Activated naive CD4-positive, alpha-beta T cell treated with anti-CD3 and anti-CD28 coated beads, Interleukin-2, amount 50 U/mL, for 24 hours (primary cell): ENCODE results near the gene IFT122.
"Not testable (repeated sequence)": the region's sequence is repeated elsewhere in the genome, so short reads cannot be mapped to it uniquely, and the experiment has no call there.

Source experiments
- H3K27ac Mint-ChIP-seq: one replicate; pipeline ENCODE4 v1.8.0; 2021; ENCODE audit warnings: mild to moderate bottlenecking, mixed read lengths
- H3K27me3 Mint-ChIP-seq: one replicate; pipeline ENCODE4 v1.8.0; 2021; ENCODE audit warnings: mixed read lengths
- H3K36me3 Mint-ChIP-seq: one replicate; pipeline ENCODE4 v1.8.0; 2021; ENCODE audit warnings: mixed read lengths
- H3K4me1 Mint-ChIP-seq: one replicate; pipeline ENCODE4 v1.8.0; 2021; ENCODE audit warnings: mixed read lengths
- H3K4me3 Mint-ChIP-seq: one replicate; pipeline ENCODE4 v1.8.0; 2021; ENCODE audit warnings: mild to moderate bottlenecking, mixed read lengths
- H3K9me3 Mint-ChIP-seq: one replicate; pipeline ENCODE4 v1.8.0; 2021; ENCODE audit warnings: mixed read lengths

The IFT122 gene

DNA sequence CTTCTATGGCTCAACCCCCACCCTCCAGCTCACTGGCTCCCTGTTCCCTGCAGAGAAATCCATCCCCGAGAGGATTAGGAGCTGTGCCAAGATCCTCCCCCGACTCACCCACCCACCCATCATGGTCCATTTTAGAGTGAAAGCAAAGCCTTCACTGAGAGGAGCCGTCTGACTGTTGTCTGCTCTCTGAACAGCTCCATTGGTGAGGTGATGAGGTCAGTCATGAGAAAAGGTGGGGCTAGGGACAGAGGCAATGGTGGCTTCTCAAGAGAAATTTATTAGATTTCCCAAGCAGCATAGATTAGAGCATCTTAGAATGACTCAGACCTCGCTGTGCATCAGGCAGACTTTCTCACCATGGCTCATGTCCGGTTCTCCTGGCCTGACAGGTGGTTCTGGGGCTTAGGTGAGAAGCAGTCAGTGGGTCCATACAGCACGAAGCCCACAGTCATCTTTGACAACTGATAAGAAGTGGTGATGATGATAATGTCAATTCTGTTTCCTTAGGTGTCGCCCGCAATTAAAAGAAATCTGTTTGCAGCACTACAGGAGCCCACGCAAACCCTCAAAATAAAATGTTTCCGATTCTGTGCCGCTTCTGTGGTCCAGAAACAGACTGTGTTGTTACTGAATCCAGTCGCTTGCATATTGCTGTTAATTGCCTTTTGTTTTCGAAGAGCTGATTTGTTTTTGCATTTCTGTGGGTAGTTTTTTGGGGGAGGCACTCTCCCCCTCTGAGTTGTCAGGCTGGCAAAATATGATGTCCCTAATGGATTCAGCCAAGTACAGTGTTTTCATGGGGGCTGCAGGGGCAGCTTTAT lies 63.7 kb downstream of the IFT122 start:
- H3K9me3 Mint-ChIP-seq: no peaks in the 10 kb centered on the region
- no peak overlapping the region for H3K27ac Mint-ChIP-seq
- no peaks in the 10 kb centered on the region for H3K27me3 Mint-ChIP-seq
- H3K4me1 Mint-ChIP-seq: no peaks in the 10 kb centered on the region
- H3K36me3 Mint-ChIP-seq: peaks cover 4% of the 10 kb centered on the region
- H3K4me3 Mint-ChIP-seq: no peak overlapping the region

DNA sequence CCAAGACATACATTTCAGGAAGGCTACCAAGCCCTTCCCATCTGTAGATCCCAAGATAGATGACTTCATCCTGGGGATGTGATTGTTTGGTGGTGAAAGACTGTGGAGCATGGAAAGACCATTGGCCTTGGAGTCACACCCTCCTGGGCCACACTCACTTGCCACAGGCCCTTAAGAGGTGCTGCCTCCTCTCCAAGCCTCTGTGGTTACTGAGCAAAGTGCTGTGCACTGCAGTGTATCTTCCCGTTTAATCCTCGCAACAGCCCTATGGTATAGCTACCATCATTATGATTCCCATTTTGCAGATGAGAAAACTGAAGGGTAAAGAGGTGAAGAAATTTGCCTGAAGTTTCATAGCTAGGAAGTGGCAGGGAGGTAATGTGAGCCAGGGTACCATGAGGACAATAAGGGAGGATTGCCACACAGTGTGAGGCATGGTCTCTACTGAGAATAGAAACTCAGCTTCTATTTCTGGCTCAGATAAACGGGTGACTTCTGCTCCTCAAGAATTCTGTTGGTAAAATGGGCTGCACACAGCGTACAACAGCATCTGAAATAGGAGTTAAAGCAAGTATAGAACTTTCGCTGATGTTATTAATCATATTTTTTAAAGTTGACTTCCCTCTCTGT lies 64.6 kb downstream of the IFT122 start:
- Mint-ChIP-seq H3K27ac (no peak overlapping the region), H3K4me3 (no peak overlapping the region), H3K9me3 (no peaks in the 10 kb centered on the region), H3K36me3 (peaks cover 4% of the 10 kb centered on the region), H3K27me3 (no peaks in the 10 kb centered on the region), H3K4me1 (no peaks in the 10 kb centered on the region)

DNA sequence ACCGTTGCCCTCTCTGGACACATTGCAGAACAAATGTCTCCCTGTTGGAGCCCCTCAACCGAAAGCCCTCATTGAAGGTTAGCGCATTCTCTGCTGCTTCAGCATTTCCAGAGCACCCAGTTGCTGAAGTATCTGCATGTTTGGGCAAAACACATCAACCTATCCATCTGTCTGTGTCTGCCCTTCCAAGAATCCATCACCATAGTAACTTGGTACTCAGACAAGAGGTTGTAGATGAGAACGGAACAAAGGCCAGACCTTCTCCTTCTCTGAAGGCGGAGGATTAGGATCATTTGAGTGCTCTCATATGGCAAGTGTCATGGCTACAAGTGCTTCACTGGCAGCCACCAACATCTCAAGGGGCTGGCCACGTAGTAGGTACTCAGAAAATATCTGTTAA lies 65.3 kb downstream of the IFT122 start:
- H3K9me3 Mint-ChIP-seq: no peaks in the 10 kb centered on the region
- no peaks in the 10 kb centered on the region for H3K27me3 Mint-ChIP-seq
- H3K27ac Mint-ChIP-seq: no peak overlapping the region
- H3K36me3 Mint-ChIP-seq: peaks cover 4% of the 10 kb centered on the region
- H3K4me1 Mint-ChIP-seq: no peaks in the 10 kb centered on the region
- H3K4me3 Mint-ChIP-seq: no peak overlapping the region

DNA sequence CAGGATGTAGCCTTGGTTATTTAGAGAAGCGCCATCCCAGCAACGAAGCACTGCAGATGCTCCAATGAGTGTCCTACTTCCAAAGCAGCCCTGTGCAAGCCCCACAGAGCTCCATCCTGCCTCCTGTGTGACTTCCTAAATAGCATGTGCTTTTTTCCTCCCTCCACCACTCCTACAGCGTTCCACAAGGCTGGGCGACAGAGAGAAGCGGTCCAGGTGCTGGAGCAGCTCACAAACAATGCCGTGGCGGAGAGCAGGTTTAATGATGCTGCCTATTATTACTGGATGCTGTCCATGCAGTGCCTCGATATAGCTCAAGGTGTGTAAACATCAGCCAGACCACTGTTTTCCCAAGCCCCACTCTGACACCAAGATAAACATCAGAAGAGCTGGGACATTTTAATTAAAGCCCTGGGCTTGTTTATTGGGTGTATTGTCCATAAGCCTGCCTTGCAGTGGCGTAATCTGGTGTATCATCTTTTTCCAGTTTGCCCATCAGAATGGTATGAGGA lies 66.3 kb downstream of the IFT122 start:
- Mint-ChIP-seq H3K36me3 (peaks cover 2% of the 10 kb centered on the region), H3K4me3 (no peak overlapping the region), H3K4me1 (no peaks in the 10 kb centered on the region), H3K9me3 (no peaks in the 10 kb centered on the region), H3K27me3 (no peaks in the 10 kb centered on the region), H3K27ac (no peak overlapping the region)

DNA sequence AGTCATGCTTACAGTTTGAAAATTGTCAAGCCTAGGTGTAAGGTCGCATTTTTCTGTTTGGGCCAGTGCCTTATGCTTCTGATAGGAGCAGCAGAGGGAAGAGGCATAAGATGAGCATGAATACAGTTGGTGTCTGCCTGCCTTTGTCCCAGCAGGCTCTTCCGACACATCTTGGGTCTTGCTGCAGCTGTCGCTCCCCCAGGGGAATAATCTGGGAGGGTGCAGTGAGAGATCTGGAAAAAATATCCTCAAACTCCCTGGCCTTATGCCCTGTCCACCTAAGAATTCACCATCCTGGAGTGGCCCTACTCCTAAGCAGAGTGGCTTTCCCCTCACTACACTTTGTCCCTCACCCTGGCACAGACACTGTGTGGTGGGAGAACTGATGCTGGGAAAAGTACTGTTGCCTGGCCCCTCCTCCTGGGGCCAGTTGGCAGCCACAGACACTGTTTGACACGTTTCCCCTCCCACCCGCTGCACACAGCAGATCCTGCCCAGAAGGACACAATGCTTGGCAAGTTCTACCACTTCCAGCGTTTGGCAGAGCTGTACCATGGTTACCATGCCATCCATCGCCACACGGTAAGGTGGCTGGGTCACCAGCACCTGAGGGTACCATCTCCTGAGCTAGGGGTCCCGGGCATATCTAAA lies 67.3 kb downstream of the IFT122 start:
- no peaks in the 10 kb centered on the region for H3K27me3 Mint-ChIP-seq
- H3K4me3 Mint-ChIP-seq: no peak overlapping the region
- no peaks in the 10 kb centered on the region for H3K4me1 Mint-ChIP-seq
- H3K9me3 Mint-ChIP-seq: no peaks in the 10 kb centered on the region
- peaks cover 2% of the 10 kb centered on the region for H3K36me3 Mint-ChIP-seq
- H3K27ac Mint-ChIP-seq: no peak overlapping the region

DNA sequence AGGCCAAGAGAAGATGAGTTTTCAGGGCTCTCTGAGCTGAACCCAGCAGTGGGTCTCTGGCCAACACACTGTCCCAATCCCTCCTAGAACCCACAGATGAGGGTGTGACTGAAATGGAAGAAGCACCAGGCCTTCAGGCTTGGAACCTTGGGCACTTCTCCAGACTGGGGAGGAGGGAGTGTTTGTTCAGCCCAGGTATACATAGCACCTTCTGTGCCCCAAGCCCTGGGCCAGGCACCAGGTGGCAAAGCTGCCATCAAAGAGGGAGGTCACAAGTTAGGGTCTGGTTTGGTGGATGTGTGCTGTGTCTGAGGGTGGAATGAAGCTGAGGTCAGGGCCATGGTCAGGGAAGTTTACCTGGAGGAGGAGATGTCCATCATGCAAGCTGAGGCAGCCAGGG lies 72.6 kb downstream of the IFT122 start:
- no peak overlapping the region for H3K27ac Mint-ChIP-seq
- H3K9me3 Mint-ChIP-seq: no peaks in the 10 kb centered on the region
- peaks cover 6% of the 10 kb centered on the region for H3K36me3 Mint-ChIP-seq
- no peaks in the 10 kb centered on the region for H3K4me1 Mint-ChIP-seq
- H3K27me3 Mint-ChIP-seq: no peaks in the 10 kb centered on the region
- H3K4me3 Mint-ChIP-seq: no peak overlapping the region

DNA sequence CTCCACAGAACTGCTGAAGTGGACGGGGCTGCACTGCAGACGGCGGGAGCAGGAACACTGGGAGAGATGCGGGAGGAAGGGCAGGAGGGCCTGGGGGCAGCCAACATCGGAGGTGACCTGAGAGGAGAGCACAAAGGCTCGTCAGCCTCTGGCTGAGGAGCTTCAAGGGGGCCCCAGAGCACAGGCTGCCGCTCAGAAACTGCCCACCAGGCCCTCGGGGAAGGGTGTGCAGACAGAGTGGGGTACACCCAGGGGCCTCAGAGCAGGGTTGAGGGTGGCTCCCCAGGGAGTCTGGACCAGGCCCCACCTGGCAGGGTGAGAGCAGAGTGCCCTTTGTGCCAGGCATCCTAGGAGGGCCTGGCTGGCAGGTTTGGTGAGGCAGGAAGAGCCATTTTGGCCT lies 73.7 kb downstream of the IFT122 start:
- Mint-ChIP-seq H3K4me3 (no peak overlapping the region), H3K27ac (no peak overlapping the region), H3K36me3 (peaks cover 4% of the 10 kb centered on the region), H3K4me1 (no peaks in the 10 kb centered on the region), H3K9me3 (no peaks in the 10 kb centered on the region), H3K27me3 (no peaks in the 10 kb centered on the region)

DNA sequence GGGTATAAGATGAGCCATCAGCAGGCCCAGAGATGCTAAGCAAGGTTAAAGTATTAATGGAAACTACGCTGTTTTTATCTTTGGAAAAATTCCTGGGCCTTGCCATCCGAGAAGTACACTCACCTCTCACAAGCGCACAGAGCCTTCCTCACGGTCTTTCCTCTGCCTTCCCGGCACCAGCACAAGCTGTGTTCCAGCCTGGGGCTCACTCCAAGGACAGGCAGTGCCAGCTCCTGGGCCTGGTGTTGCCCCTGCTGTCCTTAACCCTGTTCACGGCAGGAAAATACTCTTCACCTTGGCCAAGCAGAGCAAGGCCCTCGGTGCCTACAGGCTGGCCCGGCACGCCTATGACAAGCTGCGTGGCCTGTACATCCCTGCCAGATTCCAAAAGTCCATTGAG lies 74.1 kb downstream of the IFT122 start:
- Mint-ChIP-seq H3K27ac (no peak overlapping the region), H3K4me1 (no peaks in the 10 kb centered on the region), H3K4me3 (no peak overlapping the region), H3K9me3 (no peaks in the 10 kb centered on the region), H3K27me3 (no peaks in the 10 kb centered on the region), H3K36me3 (peaks cover 4% of the 10 kb centered on the region)

DNA sequence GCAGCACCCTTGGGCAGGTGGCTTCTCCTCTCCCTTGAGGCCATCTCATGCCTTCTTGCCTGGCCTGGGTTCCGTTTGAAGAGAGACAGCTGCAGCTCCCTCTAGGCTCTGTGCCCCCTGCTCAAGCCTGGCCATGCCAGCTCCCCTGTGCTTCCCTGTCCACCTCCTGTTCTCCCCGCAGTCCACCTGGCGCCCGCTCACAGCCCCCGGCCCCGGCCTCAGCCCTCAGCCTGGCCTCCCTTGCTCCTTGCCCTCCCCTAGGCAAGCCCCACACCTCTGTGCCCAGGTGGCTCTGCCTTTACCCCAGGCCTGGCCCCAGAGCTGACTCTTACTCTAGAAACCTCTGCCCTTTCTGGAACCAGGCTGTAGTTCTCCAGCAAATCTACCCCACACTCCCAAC lies 74.5 kb downstream of the IFT122 start:
- Mint-ChIP-seq H3K9me3 (no peaks in the 10 kb centered on the region), H3K27me3 (no peaks in the 10 kb centered on the region), H3K4me1 (no peaks in the 10 kb centered on the region), H3K27ac (no peak overlapping the region), H3K36me3 (peaks cover 4% of the 10 kb centered on the region), H3K4me3 (no peak overlapping the region)

DNA sequence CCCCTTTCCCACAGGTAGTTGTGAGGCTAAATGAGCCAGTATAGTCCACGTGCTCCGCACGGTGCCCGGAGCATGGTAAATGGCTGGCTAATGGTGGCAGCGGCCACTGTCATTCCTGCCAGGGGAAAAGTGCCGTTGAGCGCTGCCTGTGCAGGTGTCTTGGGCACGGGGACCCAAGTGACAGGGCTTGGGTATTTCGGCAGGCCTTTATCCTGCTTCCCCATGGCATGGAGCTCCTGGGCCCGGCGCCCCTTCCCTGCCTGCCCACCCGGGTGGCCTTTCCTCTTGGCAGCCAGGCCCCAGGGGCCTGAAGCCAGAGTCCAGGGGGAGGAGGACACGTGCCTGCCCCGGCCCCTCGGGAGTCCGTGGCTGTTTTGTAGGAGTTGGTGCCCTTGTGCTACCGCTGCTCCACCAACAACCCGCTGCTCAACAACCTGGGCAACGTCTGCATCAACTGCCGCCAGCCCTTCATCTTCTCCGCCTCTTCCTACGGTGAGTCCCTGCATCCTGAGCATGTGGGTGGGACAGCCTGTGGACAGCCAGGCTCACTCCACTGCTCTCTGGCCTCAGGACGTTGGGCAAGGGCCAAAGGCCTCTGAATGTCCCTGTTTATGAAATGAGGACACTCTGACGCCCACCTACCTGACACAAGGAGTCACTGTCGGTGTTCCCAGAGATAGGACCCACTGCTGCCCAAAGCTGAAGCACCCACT lies 75.2 kb downstream of the IFT122 start:
- H3K36me3 Mint-ChIP-seq, H3K9me3 Mint-ChIP-seq, H3K4me1 Mint-ChIP-seq, H3K4me3 Mint-ChIP-seq, H3K27ac Mint-ChIP-seq, H3K27me3 Mint-ChIP-seq: not testable (repeated sequence)

DNA sequence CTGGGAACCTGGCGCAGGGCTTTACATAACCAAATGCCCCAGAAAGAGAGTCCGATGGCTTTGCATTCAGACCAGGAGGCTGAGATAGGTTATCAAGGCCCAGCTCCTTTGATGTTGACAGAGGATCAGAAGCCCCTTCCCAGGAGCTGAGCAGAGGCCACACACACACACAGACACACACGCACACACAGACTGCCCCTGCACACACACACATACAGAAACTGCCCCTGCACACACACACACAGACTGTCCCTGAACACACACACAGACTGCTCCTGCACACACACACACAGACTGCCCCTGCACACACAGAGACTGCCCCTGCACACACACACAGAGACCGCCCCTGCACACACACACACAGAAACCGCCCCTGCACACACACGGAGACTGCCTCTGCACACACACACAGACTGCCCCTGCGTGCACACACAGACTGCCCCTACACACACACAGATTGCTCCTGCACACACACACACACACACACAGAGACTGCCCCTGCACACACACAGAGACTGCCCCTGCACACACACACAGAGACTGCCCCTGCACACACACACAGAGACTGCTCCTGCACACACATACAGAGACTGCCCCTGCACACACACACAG lies 75.9 kb downstream of the IFT122 start:
- not testable (repeated sequence) for H3K9me3 Mint-ChIP-seq, H3K36me3 Mint-ChIP-seq, H3K4me1 Mint-ChIP-seq, H3K4me3 Mint-ChIP-seq, H3K27me3 Mint-ChIP-seq, H3K27ac Mint-ChIP-seq

DNA sequence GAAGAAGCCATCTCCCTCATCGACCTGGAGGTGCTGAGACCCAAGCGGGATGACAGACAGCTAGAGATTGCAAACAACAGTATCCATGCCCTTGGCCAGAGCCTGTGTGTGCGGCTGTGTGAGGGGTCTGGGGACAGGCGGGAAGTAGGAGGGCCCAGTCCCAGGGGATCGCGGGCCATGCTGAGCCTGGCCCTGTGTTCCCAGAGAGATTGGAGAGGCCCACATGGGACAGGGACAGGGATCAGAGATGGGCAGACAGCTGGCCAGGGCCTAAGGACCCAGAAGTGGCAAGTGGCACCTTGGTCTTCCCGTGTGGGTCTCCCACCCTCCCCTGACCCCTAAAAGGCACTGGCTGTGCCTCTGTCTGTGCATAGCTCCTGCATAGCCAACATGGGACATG lies 77.5 kb downstream of the IFT122 start:
- H3K4me1 Mint-ChIP-seq: no peaks in the 10 kb centered on the region
- H3K27me3 Mint-ChIP-seq: no peaks in the 10 kb centered on the region
- H3K27ac Mint-ChIP-seq: no peak overlapping the region
- no peaks in the 10 kb centered on the region for H3K9me3 Mint-ChIP-seq
- H3K4me3 Mint-ChIP-seq: no peak overlapping the region
- peaks cover 4% of the 10 kb centered on the region for H3K36me3 Mint-ChIP-seq

DNA sequence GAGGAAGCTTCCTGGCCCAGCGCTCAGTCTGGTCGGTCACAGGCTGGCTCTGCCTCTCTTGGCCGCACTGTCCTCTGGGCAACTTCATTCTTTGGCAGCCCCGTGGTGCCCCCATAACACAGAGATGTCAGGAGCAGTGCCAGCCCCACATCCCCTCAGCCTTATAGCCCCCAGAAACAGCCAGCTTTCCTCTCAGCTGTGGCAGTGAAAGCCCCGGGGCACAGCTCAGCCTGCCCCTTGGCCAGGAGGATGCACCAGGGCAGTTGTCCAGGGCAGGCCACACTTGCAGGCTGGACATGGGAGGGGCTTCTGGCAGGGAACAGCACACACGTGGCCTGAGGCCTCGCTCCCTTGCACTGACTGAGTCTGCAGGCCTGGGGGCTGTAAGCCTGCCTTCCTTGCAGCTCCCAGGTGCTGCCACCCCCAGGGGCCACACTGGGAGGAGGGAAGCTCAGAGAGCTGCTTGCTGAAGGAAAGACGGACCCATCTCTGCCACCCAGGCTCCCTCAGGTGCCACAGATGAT lies 78.1 kb downstream of the IFT122 start:
- Mint-ChIP-seq H3K27ac (no peak overlapping the region), H3K36me3 (peaks cover 4% of the 10 kb centered on the region), H3K4me3 (no peak overlapping the region), H3K27me3 (no peaks in the 10 kb centered on the region), H3K9me3 (no peaks in the 10 kb centered on the region), H3K4me1 (no peaks in the 10 kb centered on the region)

DNA sequence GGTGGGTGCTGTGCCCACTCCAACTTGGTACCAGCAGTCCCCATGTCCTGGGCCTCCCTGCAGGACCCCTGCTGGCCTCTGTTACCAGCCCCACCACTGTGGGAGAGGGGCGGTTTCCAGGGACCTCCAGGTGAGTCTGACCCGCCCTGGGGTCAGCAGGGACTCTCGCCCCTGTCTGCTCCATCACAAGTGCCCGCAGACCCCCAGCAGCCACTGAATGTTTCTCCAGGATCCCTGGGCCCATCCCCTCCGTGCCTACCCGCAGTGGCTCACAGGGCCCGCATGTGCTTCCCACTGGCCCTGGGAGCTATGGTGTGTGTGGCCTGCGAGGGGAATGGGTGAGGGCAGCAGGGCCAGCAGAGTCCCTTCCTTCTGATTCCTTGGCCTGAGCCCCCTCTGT lies 78.6 kb downstream of the IFT122 start:
- Mint-ChIP-seq H3K9me3 (no peaks in the 10 kb centered on the region), H3K4me1 (no peaks in the 10 kb centered on the region), H3K4me3 (no peak overlapping the region), H3K27me3 (no peaks in the 10 kb centered on the region), H3K36me3 (peaks cover 4% of the 10 kb centered on the region), H3K27ac (no peak overlapping the region)

DNA sequence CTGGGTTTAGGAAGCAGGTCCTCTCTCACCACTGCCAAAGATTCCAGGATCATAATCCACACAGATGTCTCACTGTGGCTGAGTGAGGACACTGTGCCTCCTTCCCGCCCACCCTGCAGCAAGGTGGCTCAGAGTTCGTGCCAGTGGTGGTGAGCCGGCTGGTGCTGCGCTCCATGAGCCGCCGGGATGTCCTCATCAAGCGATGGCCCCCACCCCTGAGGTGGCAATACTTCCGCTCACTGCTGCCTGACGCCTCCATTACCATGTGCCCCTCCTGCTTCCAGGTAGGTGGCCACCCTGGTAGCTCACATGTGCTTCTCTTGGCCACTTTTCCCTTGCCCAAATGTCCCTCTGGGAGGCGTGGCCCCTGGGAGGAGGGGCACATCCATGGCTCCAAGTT lies 79.4 kb downstream of the IFT122 start:
- no peaks in the 10 kb centered on the region for H3K27me3 Mint-ChIP-seq
- H3K27ac Mint-ChIP-seq: no peak overlapping the region
- no peak overlapping the region for H3K4me3 Mint-ChIP-seq
- no peaks in the 10 kb centered on the region for H3K4me1 Mint-ChIP-seq
- H3K36me3 Mint-ChIP-seq: peaks cover 4% of the 10 kb centered on the region
- no peaks in the 10 kb centered on the region for H3K9me3 Mint-ChIP-seq
